HEK293 (cell line): ENCODE measurements around the gene SFRP5.

ENCODE experiments used
- CTCF ChIP-seq: fragments of 450-650 bp; formaldehyde crosslinking; IDR thresholded peaks from 2 replicates; pipeline ENCODE4 v1.5.1; 2016; ENCODE audit warnings: missing biosample characterization, missing genetic modification characterization
- FEZF1 ChIP-seq: fragments of 450-650 bp; formaldehyde crosslinking; IDR thresholded peaks from 2 replicates; pipeline ENCODE4 v1.5.1; 2016; ENCODE audit warnings: missing biosample characterization, missing genetic modification characterization
- PRDM4 ChIP-seq: fragments of 450-650 bp; formaldehyde crosslinking; IDR thresholded peaks from 2 replicates; pipeline ENCODE4 v1.5.1; 2017; ENCODE audit warnings: missing biosample characterization, missing genetic modification characterization
- YY1 ChIP-seq: fragments of 450-650 bp; formaldehyde crosslinking; IDR thresholded peaks from 2 replicates; pipeline ENCODE4 v1.5.1; 2018; ENCODE audit warnings: missing biosample characterization, missing genetic modification characterization
- ZNF214 ChIP-seq: fragments of 450-650 bp; formaldehyde crosslinking; IDR thresholded peaks from 2 replicates; pipeline ENCODE4 v1.5.1; 2017; ENCODE audit warnings: missing biosample characterization, mild to moderate bottlenecking, missing genetic modification characterization, borderline replicate concordance
- ZNF302 ChIP-seq: fragments of 450-650 bp; formaldehyde crosslinking; IDR thresholded peaks from 2 replicates; pipeline ENCODE4 v1.5.1; 2016; ENCODE audit warnings: missing biosample characterization, missing genetic modification characterization, low read depth
- ZNF398 ChIP-seq: fragments of 450-650 bp; formaldehyde crosslinking; IDR thresholded peaks from 2 replicates; pipeline ENCODE4 v1.5.1; 2017; ENCODE audit warnings: missing biosample characterization, missing genetic modification characterization
- ZNF433 ChIP-seq: fragments of 450-650 bp; formaldehyde crosslinking; IDR thresholded peaks from 2 replicates; pipeline ENCODE4 v1.5.1; 2016; ENCODE audit warnings: missing biosample characterization, missing genetic modification characterization, low read depth
- ZNF639 ChIP-seq: fragments of 450-650 bp; formaldehyde crosslinking; IDR thresholded peaks from 2 replicates; pipeline ENCODE4 v1.5.1; 2016; ENCODE audit warnings: missing biosample characterization, missing genetic modification characterization
- ZNF654 ChIP-seq: fragments of 450-650 bp; formaldehyde crosslinking; IDR thresholded peaks from 2 replicates; pipeline ENCODE4 v1.5.1; 2016; ENCODE audit warnings: low read depth, missing biosample characterization, missing genetic modification characterization
- ZNF707 ChIP-seq: fragments of 450-650 bp; formaldehyde crosslinking; IDR thresholded peaks from 2 replicates; pipeline ENCODE4 v1.5.1; 2016; ENCODE audit warnings: missing biosample characterization, missing genetic modification characterization
- ZXDB ChIP-seq: fragments of 450-650 bp; formaldehyde crosslinking; IDR thresholded peaks from 2 replicates; pipeline ENCODE4 v1.5.1; 2016; ENCODE audit warnings: missing biosample characterization, missing genetic modification characterization

GRCh38 chr10:97729014-97729413 lies 42.8 kb downstream of the SFRP5 start:
- TF ChIP-seq CTCF (tag by site-specific recombination) (no peak), ZNF214 (tag by site-specific recombination) (no peak), PRDM4 (tag by site-specific recombination) (no peak), ZNF639 (tag by site-specific recombination) (no peak), ZNF398 (tag by site-specific recombination) (no peak), ZNF433 (no peak), ZNF654 (tag by site-specific recombination) (no peak), FEZF1 (tag by site-specific recombination) (no peak), ZNF707 (tag by site-specific recombination) (no peak), ZNF302 (tag by site-specific recombination) (no peak), ZXDB (tag by site-specific recombination) (no peak), YY1 (tag by site-specific recombination) (no peak)
